ENCODE data around the gene GPX4. TPM values are rescaled to one million over a fixed set of nuclear protein-coding genes. Genes with fewer than 3 reads are reported as not detected.
A peak's percentile ranks its signal among the peaks of the same experiment; 100 is the strongest.

Gene GPX4
- total and polyA plus RNA-seq, 2 of the 13 experiments (the other 11 are each of a cell fraction or from before 2014, with no cell fraction given): 535 to 613 TPM

DNA sequence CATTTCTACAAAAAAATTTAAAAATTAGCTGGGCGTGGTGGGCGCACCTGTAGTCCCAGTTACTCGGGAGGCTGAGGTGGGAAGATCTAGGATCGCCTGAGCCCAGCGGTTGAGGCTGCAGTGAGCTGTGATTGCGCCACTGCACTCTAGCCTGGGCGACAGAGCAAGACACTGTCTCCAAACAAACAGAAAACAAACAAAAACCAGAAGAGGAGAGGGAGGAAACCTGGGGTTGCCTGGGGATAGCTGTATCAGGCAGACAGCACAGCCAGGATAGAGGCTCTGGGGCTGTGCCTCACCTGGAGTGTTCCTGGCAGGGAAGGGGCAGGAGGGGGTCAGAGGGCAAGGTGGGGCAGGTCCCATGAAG is 6.0 kb upstream of the GPX4 start (continued):
- TF ChIP-seq, protein P1, sequence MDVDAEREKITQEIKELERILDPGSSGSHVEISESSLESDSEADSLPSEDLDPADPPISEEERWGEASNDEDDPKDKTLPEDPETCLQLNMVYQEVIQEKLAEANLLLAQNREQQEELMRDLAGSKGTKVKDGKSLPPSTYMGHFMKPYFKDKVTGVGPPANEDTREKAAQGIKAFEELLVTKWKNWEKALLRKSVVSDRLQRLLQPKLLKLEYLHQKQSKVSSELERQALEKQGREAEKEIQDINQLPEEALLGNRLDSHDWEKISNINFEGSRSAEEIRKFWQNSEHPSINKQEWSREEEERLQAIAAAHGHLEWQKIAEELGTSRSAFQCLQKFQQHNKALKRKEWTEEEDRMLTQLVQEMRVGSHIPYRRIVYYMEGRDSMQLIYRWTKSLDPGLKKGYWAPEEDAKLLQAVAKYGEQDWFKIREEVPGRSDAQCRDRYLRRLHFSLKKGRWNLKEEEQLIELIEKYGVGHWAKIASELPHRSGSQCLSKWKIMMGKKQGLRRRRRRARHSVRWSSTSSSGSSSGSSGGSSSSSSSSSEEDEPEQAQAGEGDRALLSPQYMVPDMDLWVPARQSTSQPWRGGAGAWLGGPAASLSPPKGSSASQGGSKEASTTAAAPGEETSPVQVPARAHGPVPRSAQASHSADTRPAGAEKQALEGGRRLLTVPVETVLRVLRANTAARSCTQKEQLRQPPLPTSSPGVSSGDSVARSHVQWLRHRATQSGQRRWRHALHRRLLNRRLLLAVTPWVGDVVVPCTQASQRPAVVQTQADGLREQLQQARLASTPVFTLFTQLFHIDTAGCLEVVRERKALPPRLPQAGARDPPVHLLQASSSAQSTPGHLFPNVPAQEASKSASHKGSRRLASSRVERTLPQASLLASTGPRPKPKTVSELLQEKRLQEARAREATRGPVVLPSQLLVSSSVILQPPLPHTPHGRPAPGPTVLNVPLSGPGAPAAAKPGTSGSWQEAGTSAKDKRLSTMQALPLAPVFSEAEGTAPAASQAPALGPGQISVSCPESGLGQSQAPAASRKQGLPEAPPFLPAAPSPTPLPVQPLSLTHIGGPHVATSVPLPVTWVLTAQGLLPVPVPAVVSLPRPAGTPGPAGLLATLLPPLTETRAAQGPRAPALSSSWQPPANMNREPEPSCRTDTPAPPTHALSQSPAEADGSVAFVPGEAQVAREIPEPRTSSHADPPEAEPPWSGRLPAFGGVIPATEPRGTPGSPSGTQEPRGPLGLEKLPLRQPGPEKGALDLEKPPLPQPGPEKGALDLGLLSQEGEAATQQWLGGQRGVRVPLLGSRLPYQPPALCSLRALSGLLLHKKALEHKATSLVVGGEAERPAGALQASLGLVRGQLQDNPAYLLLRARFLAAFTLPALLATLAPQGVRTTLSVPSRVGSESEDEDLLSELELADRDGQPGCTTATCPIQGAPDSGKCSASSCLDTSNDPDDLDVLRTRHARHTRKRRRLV (CRISPR knock-in tag; IDR thresholded peaks at IDR 0.05): no peak
- peak; percentile 98 for TF ChIP-seq CEBPG (CRISPR knock-in tag; IDR thresholded peaks at IDR 0.05)
- TF ChIP-seq KMT2A (CRISPR knock-in tag; IDR thresholded peaks at IDR 0.05): no peak; the same call in 1 of the 2 replicates
- no peak for TF ChIP-seq MBD4 (IDR thresholded peaks at IDR 0.05; ENCODE audit: borderline replicate concordance, low read length)
- TF ChIP-seq ZEB1 (IDR thresholded peaks at IDR 0.05; ENCODE audit: insufficient replicate concordance, low read depth): peak; percentile 63
- no peak for TF ChIP-seq IKZF1 (IDR thresholded peaks at IDR 0.05)
- TF ChIP-seq MIXL1 (CRISPR knock-in tag; IDR thresholded peaks at IDR 0.05): no peak
- TF ChIP-seq CENPT (CRISPR knock-in tag; IDR thresholded peaks at IDR 0.05; ENCODE audit: low read depth): no peak
- no peak for TF ChIP-seq CENPX (CRISPR knock-in tag; IDR thresholded peaks at IDR 0.05)
- TF ChIP-seq, protein P2, sequence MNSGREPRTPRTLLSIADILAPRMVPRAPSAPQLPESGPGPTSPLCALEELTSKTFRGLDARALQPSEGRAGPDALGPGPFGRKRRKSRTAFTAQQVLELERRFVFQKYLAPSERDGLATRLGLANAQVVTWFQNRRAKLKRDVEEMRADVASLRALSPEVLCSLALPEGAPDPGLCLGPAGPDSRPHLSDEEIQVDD (CRISPR knock-in tag; IDR thresholded peaks at IDR 0.05; ENCODE audit: borderline replicate concordance): no peak
- TF ChIP-seq ZNF709 (CRISPR knock-in tag; IDR thresholded peaks at IDR 0.05): no peak
- TF ChIP-seq ZNF431 (CRISPR knock-in tag; IDR thresholded peaks at IDR 0.05; ENCODE audit: borderline replicate concordance, low read depth): no peak
- TF ChIP-seq PRMT3 (CRISPR knock-in tag; IDR thresholded peaks at IDR 0.05; ENCODE audit: borderline replicate concordance, low read depth): no peak
- TF ChIP-seq CCDC6 (CRISPR knock-in tag; IDR thresholded peaks at IDR 0.05): 0 out of 2 replicates have a peak, but pooled peaks have one; percentile 68
- no peak for TF ChIP-seq NFYC (CRISPR knock-in tag; IDR thresholded peaks at IDR 0.05)
- no peak for TF ChIP-seq ZNF883 (CRISPR knock-in tag; IDR thresholded peaks at IDR 0.05; ENCODE audit: not compliant biosample characterization)
- TF ChIP-seq ZNF282 (IDR thresholded peaks at IDR 0.05; ENCODE audit: partially characterized antibody): no peak
- TF ChIP-seq SOX13 (IDR thresholded peaks at IDR 0.05): no peak
- TF ChIP-seq SOX13 (CRISPR knock-in tag; conservative IDR thresholded peaks at IDR 0.05 in 1 of 2, IDR thresholded peaks at IDR 0.05 in 1 of 2): peak in 1 of 2 experiments; percentile 60; a peak in 3 of 4 replicates
- TF ChIP-seq ZNF30 (CRISPR knock-in tag; IDR thresholded peaks at IDR 0.05): no peak
- 0 out of 2 replicates have a peak, but pooled peaks have one; percentile 44 for TF ChIP-seq PPARG (CRISPR knock-in tag; conservative IDR thresholded peaks at IDR 0.05)
- TF ChIP-seq ZSCAN30 (CRISPR knock-in tag; IDR thresholded peaks at IDR 0.05): no peak
- TF ChIP-seq ETV6 (CRISPR knock-in tag; conservative IDR thresholded peaks at IDR 0.05): no peak
- TF ChIP-seq ZFP36L2 (CRISPR knock-in tag; IDR thresholded peaks at IDR 0.05): no peak
- no peak for TF ChIP-seq TCF7L2 (IDR thresholded peaks at IDR 0.05; ENCODE audit: low read depth, low read length)
- TF ChIP-seq MIER2 (CRISPR knock-in tag; IDR thresholded peaks at IDR 0.05): no peak
- 0 out of 2 replicates have a peak, but pooled peaks have one; percentile 51 for TF ChIP-seq MAF1 (CRISPR knock-in tag; IDR thresholded peaks at IDR 0.05; ENCODE audit: borderline replicate concordance)
- TF ChIP-seq ZNF629 (CRISPR knock-in tag; conservative IDR thresholded peaks at IDR 0.05): 0 out of 2 replicates have a peak, but pooled peaks have one; percentile 51
- TF ChIP-seq ZNF776 (CRISPR knock-in tag; IDR thresholded peaks at IDR 0.05): 0 out of 2 replicates have a peak, but pooled peaks have one; percentile 13
